Liver (tissue), 9 donors: ENCODE measurements around the gene GIT2. TPM values are rescaled to one million over a fixed set of nuclear protein-coding genes. Genes with fewer than 3 reads are reported as not detected.

ENCODE experiments used
- DNase-seq: peaks from one replicate; pipeline ENCODE4 v3.0.0-alpha.2; 2017; ENCODE audit warnings: low spot score
- H3K27ac ChIP-seq, 2 donors: one replicate each; pipeline ENCODE4 v1.7.0; 2013; ENCODE audit warnings: inconsistent platforms in 2 of 2, low read length in 2 of 2, control low read depth in 1 of 2, low read depth in 1 of 2, mild to moderate bottlenecking in 1 of 2
- H3K27me3 ChIP-seq, 4 donors: one replicate each; pipeline versions ENCODE4 v1.6.1 to v1.7.0; 2013; ENCODE audit warnings: low read length in 3 of 4, inconsistent platforms in 1 of 4, mild to moderate bottlenecking in 1 of 4, moderate library complexity in 1 of 4; ENCODE audit not compliant: control insufficient read depth in 4 of 4, insufficient read depth in 4 of 4
- H3K36me3 ChIP-seq, 4 donors: one replicate each; pipeline versions ENCODE4 v1.6.1 to v1.7.0; 2013; ENCODE audit warnings: low read length in 3 of 4, mild to moderate bottlenecking in 3 of 4, low read depth in 1 of 4, moderate library complexity in 1 of 4; ENCODE audit not compliant: control insufficient read depth in 4 of 4, insufficient read depth in 3 of 4
- H3K4me1 ChIP-seq, 4 donors: one replicate each; pipeline versions ENCODE4 v1.6.1 to v1.7.0; 2013; ENCODE audit warnings: low read length in 3 of 4, mild to moderate bottlenecking in 3 of 4, moderate library complexity in 1 of 4; ENCODE audit not compliant: control insufficient read depth in 4 of 4, insufficient read depth in 4 of 4
- H3K4me3 ChIP-seq, 3 donors: one replicate each; pipeline versions ENCODE4 v1.6.1 to v1.7.0; 2013; ENCODE audit warnings: low read length in 3 of 3, control low read depth in 1 of 3, low read depth in 1 of 3, mild to moderate bottlenecking in 1 of 3
- H3K9ac ChIP-seq, 2 donors: one replicate each; pipeline ENCODE4 v1.7.0; 2013; ENCODE audit warnings: low read length in 2 of 2, mild to moderate bottlenecking in 2 of 2, moderate library complexity in 2 of 2, control low read depth in 1 of 2, low read depth in 1 of 2
- H3K9me3 ChIP-seq, 4 donors: one replicate each; pipeline versions ENCODE4 v1.6.1 to v1.7.0; 2013; ENCODE audit warnings: low read length in 3 of 4; ENCODE audit not compliant: control insufficient read depth in 4 of 4
- ATF3 ChIP-seq: IDR thresholded peaks from 2 replicates; pipeline ENCODE4 v1.6.1; 2016; ENCODE audit warnings: antibody characterized with exemption
- CTCF ChIP-seq: fragments of 150-350 bp; IDR thresholded peaks from 2 replicates; pipeline ENCODE4 v1.5.1; 2017; ENCODE audit warnings: improper control_type of control experiment, low read depth, low read length; ENCODE audit not compliant: missing input control
- FOXA1 ChIP-seq: IDR thresholded peaks from 2 replicates; pipeline ENCODE4 v1.6.1; 2016; ENCODE audit warnings: antibody characterized with exemption
- FOXA2 ChIP-seq: IDR thresholded peaks from 2 replicates; pipeline ENCODE4 v1.6.1; 2016; ENCODE audit warnings: antibody characterized with exemption
- HNF4A ChIP-seq, 2 donors: conservative IDR thresholded peaks; 2 replicates each; pipeline ENCODE4 v1.6.1; 2016; ENCODE audit warnings: antibody characterized with exemption in 2 of 2, mild to moderate bottlenecking in 2 of 2
- NR2F2 ChIP-seq: IDR thresholded peaks from 2 replicates; pipeline ENCODE4 v1.6.1; 2016; ENCODE audit warnings: antibody characterized with exemption
- RXRA ChIP-seq, 2 donors: IDR thresholded peaks; 2 replicates each; pipeline ENCODE4 v1.6.1; 2017 to 2018; ENCODE audit warnings: antibody characterized with exemption in 2 of 2, mild to moderate bottlenecking in 1 of 2
- SP1 ChIP-seq: IDR thresholded peaks from 2 replicates; pipeline ENCODE4 v1.6.1; 2018; ENCODE audit warnings: antibody characterized with exemption, mild to moderate bottlenecking
- TAF1 ChIP-seq: conservative IDR thresholded peaks from 2 replicates; pipeline ENCODE4 v1.6.1; 2016; ENCODE audit warnings: antibody characterized with exemption, mild to moderate bottlenecking
- YY1 ChIP-seq: IDR thresholded peaks from 2 replicates; pipeline ENCODE4 v1.6.1; 2016; ENCODE audit warnings: antibody characterized with exemption, mild to moderate bottlenecking
- ZBTB33 ChIP-seq: IDR thresholded peaks from 2 replicates; pipeline ENCODE4 v1.6.1; 2016; ENCODE audit warnings: antibody characterized with exemption
- WGBS: extraction: QIAGEN DNeasy Blood & Tissue Kit; methylation state at CpG from one replicate; pipeline ENCODE4 v1.1.7; 2013; 5-methylcytosine and 5-hydroxymethylcytosine counted together
- polyA plus RNA-seq, 2 donors: library from polyadenylated mRNA; stranded (reverse) in 1 of 2; unstranded in 1 of 2; fragments of 200-250 nt in 1 of 2; fragments of >200 nt in 1 of 2; fragmentation: Nextera tagmentation in 1 of 2; extraction: Ambion mirVana in 1 of 2; gene quantifications; one replicate each; pipeline versions ENCODE4 v1.2.1 to v1.2.3, GENCODE V29; 2013 to 2015
- total RNA-seq, 2 donors: library from RNA; depleted of rRNA; stranded (reverse); fragments of >200 nt; gene quantifications; one replicate each; pipeline ENCODE4 v1.2.3, GENCODE V29; 2014
- donor health status: healthy.
- donor health status: healthy.
- donor health status: healthy.
- donor health status: healthy.
- donor health status: healthy.

GIT2 gene
- total and polyA plus RNA-seq, 4 donors: 6.7 to 30.4 (median 16.7) TPM

- Histone ChIP-seq H3K9me3 (no peaks in the 10 kb centered on the region), H3K36me3 (peaks cover under 1 to 16% (median 9%) of the 10 kb centered on the region in 4 donors), H3K27me3 (no peaks in the 10 kb centered on the region), H3K9ac (peak overlapping the region; percentile 66 to 92), H3K27ac (peak overlapping the region; percentile 82 to 88), H3K4me1 (peaks cover 0 to 31% (median 16%) of the 10 kb centered on the region in 4 donors), H3K4me3 (peak overlapping the region; percentile 86 to 94 (median 92))
- WGBS: 52% methylated on average over 6 of the region's 6 CpGs
- no peak for TF ChIP-seq CTCF
- TF ChIP-seq YY1: peak; percentile 16
- no peak for DNase-seq
Measured at GRCh38 chr12:109994401-109995175, 1.6 kb downstream of the GIT2 start.

DNA sequence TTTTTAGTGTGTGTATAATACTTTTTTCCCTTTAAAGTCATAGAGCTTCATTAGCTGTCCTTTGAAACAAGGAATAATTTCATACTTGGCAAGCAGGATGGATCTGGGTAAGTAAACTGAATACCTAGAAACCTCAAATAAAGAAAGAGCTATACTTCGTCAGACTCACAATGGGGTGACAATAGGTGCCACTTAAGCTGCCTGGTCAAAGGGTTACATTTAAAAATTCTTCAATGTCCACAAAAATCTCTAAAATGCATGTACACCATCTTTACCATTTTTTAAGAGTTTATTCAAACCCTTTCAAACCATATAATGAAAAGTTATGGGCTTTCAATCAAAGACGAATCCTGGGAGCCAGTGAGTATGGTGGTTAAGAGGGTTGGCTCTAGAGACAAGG lies 3.1 kb downstream of the GIT2 start:
- no peak overlapping the region for H3K9ac ChIP-seq
- peaks cover 5 to 27% (median 17%) of the 10 kb centered on the region in 4 donors for H3K36me3 ChIP-seq
- no peaks in the 10 kb centered on the region for H3K9me3 ChIP-seq
- WGBS: 81% methylated on average over 2 of the region's 2 CpGs
- H3K4me3 ChIP-seq: no peak overlapping the region
- no peak overlapping the region for H3K27ac ChIP-seq
- peaks cover 0 to 27% (median 14%) of the 10 kb centered on the region in 4 donors for H3K4me1 ChIP-seq
- no peak for DNase-seq
- no peak for TF ChIP-seq SP1
- no peak for TF ChIP-seq CTCF
- TF ChIP-seq RXRA (IDR thresholded peaks at IDR 0.05): no peak
- TF ChIP-seq HNF4A (conservative IDR thresholded peaks at IDR 0.05): no peak
- TF ChIP-seq NR2F2: no peak
- no peak for TF ChIP-seq ATF3
- no peak for TF ChIP-seq ZBTB33
- no peak for TF ChIP-seq FOXA2
- TF ChIP-seq TAF1: no peak
- no peak for TF ChIP-seq FOXA1
- no peaks in the 10 kb centered on the region for H3K27me3 ChIP-seq
